HepG2 (cell line): Measurements from ENCODE around the gene ACVRL1. TPM values are rescaled to one million over a fixed set of nuclear protein-coding genes. Genes with fewer than 3 reads are reported as not detected.

ENCODE experiments used
- ATAC-seq: fragments of 200-7000 bp; cut with Tn5 transposase; 3 replicates; pipeline ENCODE4 v1.9.1; 2020; ENCODE audit warnings: mild to moderate bottlenecking, moderate library complexity
- BruUV-seq: library from RNA; stranded (reverse); fragments of 400-500 nt; replicated peaks from 2 replicates; lab custom pipeline; 2021; lab: Mats Ljungman, UMichigan
- CTCF ChIA-PET: fragments of 300-600 bp; formaldehyde crosslinking; extraction: SDS; loops from one replicate; lab custom pipeline; 2021; ENCODE audit warnings: low total read pairs, inconsistent platforms, low intra/inter-chr PET ratio; lab: Yijun Ruan, JAX
- POLR2A ChIA-PET: fragments of 350-600 bp; sonication (Branson Sonifier 250); formaldehyde crosslinking; loops from one replicate; lab custom pipeline; 2020; ENCODE audit warnings: antibody characterized with exemption, inconsistent platforms; lab: Yijun Ruan, JAX
- DNase-seq: peaks from one replicate; pipeline ENCODE4 v3.0.0-alpha.2; 2015; ENCODE audit warnings: low spot score
- FAIRE-seq: peaks from 3 replicates; lab custom pipeline; 2011; peaks lifted over from hg19 to GRCh38; lab: Jason Lieb, UNC
- H2AFZ ChIP-seq: one replicate; pipeline ENCODE4 v1.6.1; 2011; ENCODE audit warnings: low read length, inconsistent platforms
- H3K27ac ChIP-seq: fragments of 300-600 bp; 3 replicates; pipeline ENCODE4 v1.8.0; 2011; ENCODE audit warnings: mixed run types, mild to moderate bottlenecking, mixed read lengths, low read length, inconsistent platforms; ENCODE audit not compliant: insufficient read depth; ENCODE audit errors: extremely low read length
- H3K27me3 ChIP-seq, 2 experiments: fragments of 200-600 bp in 1 of 2; 2 replicates in 1 of 2; 3 replicates in 1 of 2; pipeline versions ENCODE4 v1.6.0 to v1.8.0; 2011; ENCODE audit warnings: low read length in 2 of 2, mild to moderate bottlenecking in 2 of 2, moderate library complexity in 2 of 2, inconsistent platforms in 1 of 2; ENCODE audit not compliant: insufficient read depth in 2 of 2, control insufficient read depth in 1 of 2
- H3K36me3 ChIP-seq, 2 experiments: fragments of 200-600 bp in 1 of 2; replicated peaks in 1 of 2; 2 replicates in 1 of 2; 3 replicates in 1 of 2; pipeline versions ENCODE4 v1.5.1 to v1.8.0; 2011; ENCODE audit warnings: low read length in 2 of 2, inconsistent platforms in 1 of 2; ENCODE audit not compliant: insufficient read depth in 2 of 2, control insufficient read depth in 1 of 2
- H3K4me1 ChIP-seq: 2 replicates; pipeline ENCODE4 v1.5.1; 2012; ENCODE audit warnings: low read length, inconsistent platforms; ENCODE audit not compliant: insufficient read depth
- H3K4me2 ChIP-seq: 2 replicates; pipeline ENCODE4 v1.6.0; 2011; ENCODE audit warnings: low read depth, low read length, inconsistent platforms
- H3K4me3 ChIP-seq, 3 experiments: fragments of 200-600 bp in 1 of 3; sonication (generic), shearing (Covaris generic) in 1 of 3; replicated peaks in 1 of 3; 2 replicates each; pipeline ENCODE4 v1.5.1; 2011 to 2016; ENCODE audit warnings: low read length in 3 of 3, inconsistent platforms in 2 of 3, low read depth in 2 of 3, mild to moderate bottlenecking in 2 of 3, control low read depth in 1 of 3, mixed read lengths in 1 of 3; ENCODE audit not compliant: insufficient read depth in 1 of 3
- H3K79me2 ChIP-seq: one replicate; pipeline ENCODE4 v1.6.1; 2011; ENCODE audit warnings: low read length, inconsistent platforms; ENCODE audit not compliant: insufficient read depth
- H3K9ac ChIP-seq: 2 replicates; pipeline ENCODE4 v1.6.0; 2011; ENCODE audit warnings: mild to moderate bottlenecking, low read depth, low read length, inconsistent platforms; ENCODE audit not compliant: insufficient read depth
- H3K9me3 ChIP-seq: 2 replicates; pipeline ENCODE4 v1.5.1; 2012; ENCODE audit warnings: mild to moderate bottlenecking, low read length
- H4K20me1 ChIP-seq: 2 replicates; pipeline ENCODE4 v1.6.0; 2011; ENCODE audit warnings: inconsistent platforms, mild to moderate bottlenecking, low read length, moderate library complexity; ENCODE audit not compliant: insufficient read depth
- AHDC1 ChIP-seq: sonication (generic); formaldehyde crosslinking; IDR thresholded peaks from 2 replicates; pipeline ENCODE4 v1.5.1; 2020; ENCODE audit warnings: mild to moderate bottlenecking, missing genetic modification reagents, borderline replicate concordance
- CEBPG ChIP-seq: IDR thresholded peaks from 2 replicates; pipeline ENCODE4 v1.6.1; 2016
- ERF ChIP-seq: IDR thresholded peaks from 2 replicates; pipeline ENCODE4 v1.6.1; 2018; ENCODE audit warnings: missing biosample characterization, missing genetic modification reagents
- HNRNPUL1 ChIP-seq: fragments of 200-400 bp; formaldehyde crosslinking; IDR thresholded peaks from 2 replicates; pipeline ENCODE4 v1.6.1; 2017; ENCODE audit warnings: low read depth, mild to moderate bottlenecking, low read length, moderate library complexity
- JUN ChIP-seq: sonication (generic); formaldehyde crosslinking; IDR thresholded peaks from 2 replicates; pipeline ENCODE4 v1.4.0; 2020; ENCODE audit warnings: mild to moderate bottlenecking, missing genetic modification reagents
- KDM5A ChIP-seq: fragments of 200-600 bp; sonication (generic); IDR thresholded peaks from 2 replicates; pipeline ENCODE4 v1.7.0; 2018; ENCODE audit warnings: antibody characterized with exemption, mild to moderate bottlenecking, low read length, borderline replicate concordance
- NFE2 ChIP-seq: sonication (generic); formaldehyde crosslinking; IDR thresholded peaks from 2 replicates; pipeline ENCODE4 v1.4.0; 2020; ENCODE audit warnings: missing genetic modification reagents
- NFIB ChIP-seq: sonication (generic); formaldehyde crosslinking; IDR thresholded peaks from 2 replicates; pipeline ENCODE4 v1.9.0; 2021; ENCODE audit warnings: missing genetic modification reagents, mild to moderate bottlenecking, borderline replicate concordance
- NR3C1 ChIP-seq: sonication (generic); formaldehyde crosslinking; IDR thresholded peaks from 2 replicates; pipeline ENCODE4 v1.4.0; 2020; ENCODE audit warnings: missing genetic modification reagents
- RBFOX2 ChIP-seq: fragments of 200-400 bp; formaldehyde crosslinking; IDR thresholded peaks from 2 replicates; pipeline ENCODE4 v1.6.1; 2017; ENCODE audit warnings: low read depth, mild to moderate bottlenecking, low read length
- STAT5B ChIP-seq: sonication (generic); formaldehyde crosslinking; IDR thresholded peaks from 2 replicates; pipeline ENCODE4 v1.4.0; 2020; ENCODE audit warnings: missing genetic modification reagents
- ZFP36 ChIP-seq: fragments of 150-350 bp; IDR thresholded peaks from 2 replicates; pipeline ENCODE4 v1.6.1; 2018; ENCODE audit warnings: borderline replicate concordance, low read length, low read depth; ENCODE audit not compliant: partially characterized antibody
- ZMYM4 ChIP-seq: sonication (generic); formaldehyde crosslinking; IDR thresholded peaks from 2 replicates; pipeline ENCODE4 v1.8.1; 2023; ENCODE audit warnings: mild to moderate bottlenecking, missing genetic modification reagents
- ZNF207 ChIP-seq: fragments of 450-650 bp; IDR thresholded peaks from 2 replicates; pipeline ENCODE4 v1.6.1; 2016; ENCODE audit warnings: antibody characterized with exemption, borderline replicate concordance
- ZNF274 ChIP-seq: sonication (generic); formaldehyde crosslinking; IDR thresholded peaks from 2 replicates; pipeline ENCODE4 v1.5.1; 2020; ENCODE audit warnings: mild to moderate bottlenecking, missing genetic modification reagents
- ZNF329 ChIP-seq: sonication (generic); formaldehyde crosslinking; IDR thresholded peaks from 2 replicates; pipeline ENCODE4 v1.9.0; 2021; ENCODE audit warnings: low read depth, mild to moderate bottlenecking, missing genetic modification reagents
- ZNF496 ChIP-seq: sonication (generic); formaldehyde crosslinking; IDR thresholded peaks from 2 replicates; pipeline ENCODE4 v1.8.1; 2023; ENCODE audit warnings: mild to moderate bottlenecking, moderate library complexity, missing genetic modification reagents; ENCODE audit not compliant: insufficient replicate concordance
- ZNF567 ChIP-seq: sonication (generic); formaldehyde crosslinking; IDR thresholded peaks from 2 replicates; pipeline ENCODE4 v1.8.1; 2023; ENCODE audit warnings: mild to moderate bottlenecking, missing genetic modification reagents, borderline replicate concordance
- ZNF652 ChIP-seq: IDR thresholded peaks from 2 replicates; pipeline ENCODE4 v1.6.1; 2016; ENCODE audit warnings: low read depth, borderline replicate concordance
- WGBS: methylation state at CpG from one replicate; pipeline ENCODE4 v1.1.6; 2017; ENCODE audit warnings: low lambda C conversion rate; 5-methylcytosine and 5-hydroxymethylcytosine counted together
- in situ Hi-C: cut with HindIII; loops from 2 replicates; pipeline ENCODE4 v1.10.0; 2017; ENCODE audit warnings: low pct_unique_long_range_greater_than_20kb; ENCODE audit not compliant: extremely low pct_ligation_motif_present
- intact Hi-C: fragments of 100-400 bp; cut with micrococcal nuclease; formaldehyde crosslinking; loops from one replicate; pipeline ENCODE4 v1.10.0; 2022; ENCODE audit not compliant: unreplicated experiment
- polyA plus RNA-seq, 8 experiments: library from polyadenylated mRNA; depleted of rRNA in 3 of 8; stranded (reverse) in 7 of 8; unstranded in 1 of 8; fragments of >200 nt; fragmentation: Illumina TruSeq in 4 of 8; extraction: Trizol in 4 of 8; gene quantifications; 2 replicates each; pipeline versions ENCODE4 v1.2.1 to v1.2.3, GENCODE V29; 2011 to 2016; ENCODE audit warnings: low read depth in 4 of 8, missing spikeins in 1 of 8, mixed read lengths in 1 of 8; ENCODE audit not compliant: insufficient read depth in 1 of 8
- total RNA-seq, 5 experiments: library from RNA; depleted of rRNA; stranded (reverse); fragments of >200 nt; fragmentation: Illumina TruSeq; extraction: Trizol; gene quantifications; 2 replicates each; pipeline ENCODE4 v1.2.3, GENCODE V29; 2016; ENCODE audit warnings: low read depth in 1 of 5
- TF ChIP-seq, protein P1 (sequence below): sonication (generic); formaldehyde crosslinking; IDR thresholded peaks from 2 replicates; pipeline ENCODE4 v1.5.0; 2020; ENCODE audit warnings: missing genetic modification reagents

Gene ACVRL1
- total and polyA plus RNA-seq, 2 of the 13 experiments (the other 11 are each of a cell fraction or from before 2014, with no cell fraction given) = not detected

DNA sequence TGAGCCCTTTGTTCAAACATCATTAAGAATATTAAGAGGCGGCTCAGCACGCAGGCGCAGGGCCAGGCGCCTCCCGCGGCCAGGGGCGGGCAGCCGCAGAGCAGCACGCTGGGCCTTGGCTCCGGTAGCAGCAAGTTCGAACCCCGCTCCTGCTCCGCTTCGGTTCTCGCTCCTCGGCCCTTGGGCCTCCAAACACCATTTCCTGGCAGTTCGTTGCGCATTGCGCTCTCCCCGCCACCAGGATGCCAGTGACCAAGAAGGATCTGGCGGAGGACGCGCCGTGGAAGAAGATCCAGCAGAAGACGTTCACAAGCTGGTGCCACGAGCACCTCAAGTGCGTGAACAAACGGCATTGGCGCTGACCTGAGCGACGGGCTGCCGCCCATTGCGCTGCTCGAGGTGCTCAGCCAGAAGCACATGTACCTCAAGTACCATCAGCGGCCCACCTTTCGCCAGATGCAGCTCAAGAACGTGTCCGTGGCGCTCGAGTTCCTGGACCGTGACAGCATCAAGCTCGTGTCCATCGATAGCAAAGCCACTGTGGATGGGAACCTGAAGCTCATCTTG lies 6.9 kb upstream of the ACVRL1 start:
- Histone ChIP-seq H3K27me3 (peaks cover 0 to 35% of the 10 kb centered on the region in 2 experiments; a peak in 4 of 5 replicates), H3K9ac (no peak overlapping the region), H3K36me3 (no peaks in the 10 kb centered on the region), H3K4me3 (no peak overlapping the region), H3K27ac (no peak overlapping the region), H3K79me2 (no peaks in the 10 kb centered on the region), H4K20me1 (no peaks in the 10 kb centered on the region), H3K4me1 (no peaks in the 10 kb centered on the region), H3K4me2 (no peak overlapping the region), H3K9me3 (no peaks in the 10 kb centered on the region), H2AFZ (no peak overlapping the region)
- ChIA-PET CTCF (no interaction called here), POLR2A (no interaction called here)
- in situ Hi-C loops = no loop called here
- BruUV-seq = no TSS peak
- ATAC-seq (no peak), FAIRE-seq (no peak), DNase-seq (no peak)
- intact Hi-C loops = no loop called here
- TF ChIP-seq ZNF329 (CRISPR knock-in tag) = no peak
- no peak for TF ChIP-seq KDM5A
- TF ChIP-seq NR3C1 (CRISPR knock-in tag) = no peak
- TF ChIP-seq NFIB = no peak
- TF ChIP-seq ZNF567 (CRISPR knock-in tag) = no peak
- no peak for TF ChIP-seq ZNF652 (CRISPR knock-in tag)
- no peak for TF ChIP-seq ZFP36
- TF ChIP-seq, protein P1, sequence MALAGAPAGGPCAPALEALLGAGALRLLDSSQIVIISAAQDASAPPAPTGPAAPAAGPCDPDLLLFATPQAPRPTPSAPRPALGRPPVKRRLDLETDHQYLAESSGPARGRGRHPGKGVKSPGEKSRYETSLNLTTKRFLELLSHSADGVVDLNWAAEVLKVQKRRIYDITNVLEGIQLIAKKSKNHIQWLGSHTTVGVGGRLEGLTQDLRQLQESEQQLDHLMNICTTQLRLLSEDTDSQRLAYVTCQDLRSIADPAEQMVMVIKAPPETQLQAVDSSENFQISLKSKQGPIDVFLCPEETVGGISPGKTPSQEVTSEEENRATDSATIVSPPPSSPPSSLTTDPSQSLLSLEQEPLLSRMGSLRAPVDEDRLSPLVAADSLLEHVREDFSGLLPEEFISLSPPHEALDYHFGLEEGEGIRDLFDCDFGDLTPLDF (CRISPR knock-in tag) = no peak
- no peak for TF ChIP-seq AHDC1 (CRISPR knock-in tag)
- TF ChIP-seq ZMYM4 (CRISPR knock-in tag) = no peak
- no peak for TF ChIP-seq RBFOX2
- TF ChIP-seq HNRNPUL1 = no peak
- TF ChIP-seq ERF = no peak
- TF ChIP-seq CEBPG (CRISPR knock-in tag) = no peak
- TF ChIP-seq NFE2 (CRISPR knock-in tag) = no peak
- no peak for TF ChIP-seq ZNF207
- no peak for TF ChIP-seq JUN (CRISPR knock-in tag)
- TF ChIP-seq ZNF274 = no peak
- TF ChIP-seq ZNF496 = no peak
- TF ChIP-seq STAT5B (CRISPR knock-in tag) = no peak
- WGBS = 74% methylated on average over 42 of the region's 43 CpGs
